B cell (primary cell): ENCODE measurements around the gene SLC44A1. TPM values are rescaled to one million over a fixed set of nuclear protein-coding genes. Genes with fewer than 3 reads are reported as not detected.

Experiments
- ATAC-seq: fragments of 200-7000 bp; cut with Tn5 transposase; one replicate; pipeline ENCODE4 v1.10.0; 2021; ENCODE audit warnings: low read depth, mild to moderate bottlenecking, moderate number of reproducible peaks, moderate library complexity
- CTCF ChIA-PET: fragments of 350-600 bp; sonication (Branson Sonifier 250); formaldehyde crosslinking; loops from one replicate; lab custom pipeline; 2021; ENCODE audit warnings: antibody characterized with exemption, inconsistent platforms; lab: Charles Lee
- POLR2A ChIA-PET: fragments of 350-600 bp; sonication (Branson Sonifier 250); formaldehyde crosslinking; loops from one replicate; lab custom pipeline; 2021; ENCODE audit warnings: antibody characterized with exemption; lab: Charles Lee
- DNase-seq: peaks from one replicate; pipeline ENCODE4 v3.0.0; 2013
- H2AFZ ChIP-seq: 2 replicates; pipeline ENCODE4 v1.6.1; 2012; ENCODE audit warnings: mild to moderate bottlenecking, low read depth, low read length; ENCODE audit not compliant: insufficient read depth, poor library complexity, severe bottlenecking
- H3K27ac ChIP-seq, 2 donors: 1 replicate in 1 of 2; 2 replicates in 1 of 2; pipeline ENCODE4 v1.5.1; 2012 to 2013; ENCODE audit warnings: low read length in 2 of 2, mild to moderate bottlenecking in 2 of 2, moderate library complexity in 1 of 2
- H3K27me3 ChIP-seq, 4 experiments: fragments of 200-600 bp in 1 of 4; sonication (generic) in 1 of 4; replicated peaks in 1 of 4; 1 replicate in 2 of 4; 2 replicates in 2 of 4; pipeline versions ENCODE4 v1.6.1 to v1.7.0; 2013 to 2016; ENCODE audit warnings: low read length in 3 of 4, mild to moderate bottlenecking in 2 of 4, mixed read lengths in 1 of 4, moderate library complexity in 1 of 4; ENCODE audit not compliant: insufficient read depth in 4 of 4, control insufficient read depth in 3 of 4; ENCODE audit errors: control extremely low read depth in 1 of 4
- H3K36me3 ChIP-seq, 2 experiments: replicated peaks in 1 of 2; 1 replicate in 1 of 2; 2 replicates in 1 of 2; pipeline versions ENCODE4 v1.6.1 to v1.7.1; 2013; ENCODE audit warnings: low read length in 1 of 2; ENCODE audit not compliant: insufficient read depth in 2 of 2, control insufficient read depth in 1 of 2; ENCODE audit errors: control extremely low read depth in 1 of 2, extremely low read depth in 1 of 2
- H3K4me1 ChIP-seq, 2 donors: fragments of 200-600 bp in 1 of 2; sonication (generic) in 1 of 2; 1 replicate in 1 of 2; 2 replicates in 1 of 2; pipeline versions ENCODE4 v1.5.1 to v1.6.1; 2013 to 2017; ENCODE audit warnings: low read length in 2 of 2; ENCODE audit not compliant: control insufficient read depth in 2 of 2, insufficient read depth in 2 of 2
- H3K4me2 ChIP-seq: replicated peaks from 2 replicates; pipeline ENCODE3; 2012; ENCODE audit warnings: mild to moderate bottlenecking, low read depth, low read length; ENCODE audit not compliant: poor library complexity, severe bottlenecking
- H3K4me3 ChIP-seq, 5 experiments: fragments of 200-600 bp in 1 of 5; sonication (generic) in 1 of 5; 1 replicate in 3 of 5; 2 replicates in 2 of 5; pipeline versions ENCODE4 v1.5.1 to v1.7.0; 2011 to 2016; ENCODE audit warnings: low read length in 4 of 5, mild to moderate bottlenecking in 4 of 5, low read depth in 2 of 5, control low read depth in 1 of 5, moderate library complexity in 1 of 5; ENCODE audit not compliant: insufficient read depth in 1 of 5; ENCODE audit errors: control extremely low read depth in 1 of 5, extremely low read depth in 1 of 5
- H3K79me2 ChIP-seq: fragments of 200-600 bp; sonication (generic); one replicate; pipeline ENCODE4 v1.6.0; 2016; ENCODE audit warnings: low read length; ENCODE audit not compliant: control insufficient read depth, insufficient read depth
- H3K9ac ChIP-seq: fragments of 200-600 bp; sonication (generic); 2 replicates; pipeline ENCODE4 v1.6.1; 2017; ENCODE audit warnings: mild to moderate bottlenecking, low read length, moderate library complexity
- H3K9me3 ChIP-seq, 3 donors: one replicate each; pipeline versions ENCODE4 v1.6.1 to v1.7.1; 2013; ENCODE audit warnings: low read length in 2 of 3; ENCODE audit not compliant: control insufficient read depth in 2 of 3, insufficient read depth in 1 of 3; ENCODE audit errors: control extremely low read depth in 1 of 3
- H4K20me1 ChIP-seq: 2 replicates; pipeline ENCODE4 v1.6.0; 2012; ENCODE audit warnings: mild to moderate bottlenecking, low read length; ENCODE audit not compliant: insufficient read depth, control insufficient read depth, poor library complexity, severe bottlenecking
- H3K27ac Mint-ChIP-seq: one replicate; pipeline ENCODE4 v1.8.0; 2021; ENCODE audit warnings: mixed read lengths
- H3K27me3 Mint-ChIP-seq: one replicate; pipeline ENCODE4 v1.8.0; 2021; ENCODE audit warnings: mixed read lengths
- H3K4me1 Mint-ChIP-seq: one replicate; pipeline ENCODE4 v1.8.0; 2021; ENCODE audit warnings: mixed read lengths
- H3K4me3 Mint-ChIP-seq: one replicate; pipeline ENCODE4 v1.8.0; 2021; ENCODE audit warnings: mixed read lengths
- H3K9me3 Mint-ChIP-seq: one replicate; pipeline ENCODE4 v1.8.0; 2022; ENCODE audit warnings: mixed read lengths; ENCODE audit not compliant: insufficient read depth
- CTCF ChIP-seq: fragments of 200-600 bp; IDR thresholded peaks from one replicate; pipeline ENCODE4 v1.8.0; 2022; ENCODE audit warnings: antibody characterized with exemption, mild to moderate bottlenecking
- EZH2 ChIP-seq: IDR thresholded peaks from 2 replicates; pipeline ENCODE4 v1.6.1; 2012; ENCODE audit warnings: borderline replicate concordance, low read depth, mild to moderate bottlenecking, moderate library complexity, low read length; ENCODE audit not compliant: insufficient read depth, poor library complexity, severe bottlenecking
- WGBS: methylation state at CpG from one replicate; pipeline ENCODE4 v1.1.5; 2013; ENCODE audit warnings: missing lambda C conversion rate; ENCODE audit not compliant: insufficient coverage; 5-methylcytosine and 5-hydroxymethylcytosine counted together
- intact Hi-C: fragments of 100-400 bp; cut with micrococcal nuclease; formaldehyde crosslinking; loops from one replicate; pipeline ENCODE4 v1.10.0; 2022
- polyA plus RNA-seq: library from polyadenylated mRNA; depleted of rRNA; stranded (reverse); fragments of >200 nt; gene quantifications from 2 replicates; pipeline ENCODE4 v1.2.3, GENCODE V29; 2012
- total RNA-seq, 2 donors: library from RNA; stranded (reverse); fragments of 120-200 nt in 1 of 2; gene quantifications; 1 replicate in 1 of 2; 2 replicates in 1 of 2; pipeline versions ENCODE4 v1.2.3 to v1.2.4, GENCODE V29; 2013 to 2022

The SLC44A1 gene
- total and polyA plus RNA-seq, 2 donors (not counting 1 experiment from before 2014, with no cell fraction given) = 2.2 to 17.7 TPM

DNA sequence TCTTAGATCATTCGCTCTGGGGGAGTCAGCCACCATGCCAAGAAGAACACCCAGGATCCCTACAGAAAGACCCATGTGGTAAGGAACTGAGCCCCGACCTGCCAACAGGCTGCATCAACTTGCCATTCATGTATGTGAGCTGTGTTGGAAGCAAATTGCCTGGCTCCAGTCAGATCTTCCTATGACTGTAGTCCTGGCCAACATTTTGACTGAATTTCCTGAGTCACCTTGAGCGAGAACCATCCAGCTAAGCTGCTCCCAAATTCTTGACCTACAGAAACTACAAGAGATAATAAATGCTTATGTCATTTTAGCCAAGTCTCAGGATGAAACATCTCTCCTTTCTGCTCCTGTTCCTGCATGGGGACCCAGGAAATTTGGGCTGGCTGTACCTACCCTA, 40.0 kb upstream of the SLC44A1 start:
- no peaks in the 10 kb centered on the region for H3K36me3 ChIP-seq
- ChIA-PET CTCF (no interaction called here), POLR2A (no interaction called here)
- ATAC-seq = no peak
- no peaks in the 10 kb centered on the region for H3K79me2 ChIP-seq
- no peak overlapping the region for H3K4me2 ChIP-seq
- TF ChIP-seq EZH2 = no peak
- TF ChIP-seq CTCF = no peak
- Mint-ChIP-seq H3K4me3 (no peak overlapping the region), H3K27ac (no peak overlapping the region), H3K27me3 (no peaks in the 10 kb centered on the region), H3K4me1 (no peaks in the 10 kb centered on the region), H3K9me3 (peaks cover 3% of the 10 kb centered on the region)
- no peak overlapping the region for H3K4me3 ChIP-seq
- no peaks in the 10 kb centered on the region for H3K4me1 ChIP-seq
- no peaks in the 10 kb centered on the region for H3K27me3 ChIP-seq
- intact Hi-C loops = no loop called here
- H3K9ac ChIP-seq = no peak overlapping the region
- no peaks in the 10 kb centered on the region for H3K9me3 ChIP-seq
- H4K20me1 ChIP-seq = no peaks in the 10 kb centered on the region
- H2AFZ ChIP-seq = no peak overlapping the region
- no peak for DNase-seq
- WGBS = 89% methylated on average over 2 of the region's 3 CpGs
- no peak overlapping the region for H3K27ac ChIP-seq

DNA sequence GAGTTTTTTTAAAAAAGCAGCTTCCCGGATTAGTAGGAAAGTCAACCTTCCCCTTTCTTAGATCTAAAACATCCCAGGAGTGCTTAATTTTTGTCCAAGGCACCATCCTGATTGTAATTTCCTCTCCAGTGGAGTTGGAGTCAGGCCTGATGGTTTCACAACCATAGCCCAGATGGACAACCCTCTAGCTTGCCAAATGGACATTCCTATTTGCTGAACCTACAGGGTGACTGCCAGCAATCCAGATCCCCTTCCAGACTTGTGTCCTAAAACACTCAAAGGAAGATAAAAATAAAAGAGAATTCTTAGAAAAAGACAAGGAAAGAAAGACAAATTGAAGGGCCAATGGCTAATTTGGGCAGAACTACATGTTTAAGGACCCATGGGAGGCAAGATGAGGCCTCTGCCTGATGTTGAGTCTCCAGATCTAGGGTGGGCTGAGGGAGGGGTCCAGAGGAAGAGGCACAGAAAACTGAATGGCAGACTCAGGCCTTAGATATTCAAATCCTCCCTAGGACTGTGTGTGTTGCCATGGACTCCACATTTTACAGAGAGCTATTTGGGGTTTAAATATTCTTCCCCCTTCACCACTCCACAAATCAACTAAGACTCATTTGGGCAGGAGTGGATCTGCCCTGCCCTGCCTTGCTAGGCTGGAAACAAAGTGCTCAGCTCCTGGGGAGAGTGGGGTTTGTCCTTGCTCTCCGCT, 38.5 kb upstream of the SLC44A1 start:
- Histone ChIP-seq H3K4me3 (no peak overlapping the region), H3K9ac (no peak overlapping the region), H3K36me3 (no peaks in the 10 kb centered on the region), H2AFZ (no peak overlapping the region), H3K79me2 (no peaks in the 10 kb centered on the region), H3K4me2 (no peak overlapping the region), H4K20me1 (no peaks in the 10 kb centered on the region), H3K27ac (no peak overlapping the region), H3K27me3 (no peaks in the 10 kb centered on the region), H3K4me1 (no peaks in the 10 kb centered on the region), H3K9me3 (no peaks in the 10 kb centered on the region)
- DNase-seq (no peak), ATAC-seq (no peak)
- intact Hi-C loops = no loop called here
- no peak overlapping the region for H3K27ac Mint-ChIP-seq
- H3K4me3 Mint-ChIP-seq = no peak overlapping the region
- no peaks in the 10 kb centered on the region for H3K27me3 Mint-ChIP-seq
- WGBS = 100% methylated on average over 1 of the region's 2 CpGs
- TF ChIP-seq CTCF (no peak), EZH2 (no peak)
- ChIA-PET POLR2A (no interaction called here), CTCF (no interaction called here)
- H3K9me3 Mint-ChIP-seq = peaks cover 3% of the 10 kb centered on the region
- no peaks in the 10 kb centered on the region for H3K4me1 Mint-ChIP-seq
